Thoracic aorta (tissue), 2 donors: ENCODE results near the gene KIAA0232. TPM values are rescaled to one million over a fixed set of nuclear protein-coding genes. Genes with fewer than 3 reads are reported as not detected.
A peak's percentile ranks its signal among the peaks of the same experiment; 100 is the strongest.
"Not testable (repeated sequence)": the region's sequence is repeated elsewhere in the genome, so short reads cannot be mapped to it uniquely, and the experiment has no call there.

Experiments
- ATAC-seq: fragments of 150-250 bp; one replicate; pipeline ENCODE4 v1.8.0; 2017; ENCODE audit warnings: low read depth; ENCODE audit not compliant: insufficient number of reproducible peaks, low FRiP score
- DNase-seq: peaks from one replicate; pipeline ENCODE4 v3.0.0-alpha.2; 2020; ENCODE audit warnings: low spot score
- H3K27ac ChIP-seq, 2 donors: fragments of 200-600 bp; sonication (generic); 1 replicate in 1 of 2; 2 replicates in 1 of 2; pipeline ENCODE4 v1.5.1; 2016; ENCODE audit warnings: mild to moderate bottlenecking in 2 of 2, moderate library complexity in 2 of 2
- H3K27me3 ChIP-seq: fragments of 200-600 bp; sonication (generic); replicated peaks from 2 replicates; pipeline ENCODE4 v1.6.0; 2016; ENCODE audit warnings: mild to moderate bottlenecking; ENCODE audit not compliant: insufficient read depth
- H3K36me3 ChIP-seq: fragments of 200-600 bp; sonication (generic); one replicate; pipeline ENCODE4 v1.5.1; 2016
- H3K4me1 ChIP-seq, 2 donors: fragments of 200-600 bp; sonication (generic); 1 replicate in 1 of 2; 2 replicates in 1 of 2; pipeline versions ENCODE4 v1.5.1 to v1.6.0; 2016; ENCODE audit warnings: low read depth in 2 of 2, mild to moderate bottlenecking in 1 of 2; ENCODE audit not compliant: control insufficient read depth in 1 of 2
- H3K4me3 ChIP-seq: fragments of 200-600 bp; sonication (generic); 2 replicates; pipeline ENCODE4 v1.5.1; 2016; ENCODE audit warnings: mild to moderate bottlenecking
- H3K9me3 ChIP-seq: fragments of 200-600 bp; sonication (generic); 2 replicates; pipeline ENCODE4 v1.5.1; 2016
- total RNA-seq, 2 donors: library from RNA; depleted of rRNA; stranded (reverse); fragments of >200 nt; gene quantifications; one replicate each; pipeline versions ENCODE4 v1.1.0 to v1.2.3, GENCODE V29; 2016
- TF ChIP-seq, protein P1 (sequence below): fragments of 200-600 bp; sonication (generic); IDR thresholded peaks from one replicate; pipeline ENCODE4 v1.5.1; 2019; ENCODE audit warnings: antibody characterized with exemption

KIAA0232 gene
- total RNA-seq, 2 donors from 2014 or later: 56.9 to 80.8 TPM

DNA sequence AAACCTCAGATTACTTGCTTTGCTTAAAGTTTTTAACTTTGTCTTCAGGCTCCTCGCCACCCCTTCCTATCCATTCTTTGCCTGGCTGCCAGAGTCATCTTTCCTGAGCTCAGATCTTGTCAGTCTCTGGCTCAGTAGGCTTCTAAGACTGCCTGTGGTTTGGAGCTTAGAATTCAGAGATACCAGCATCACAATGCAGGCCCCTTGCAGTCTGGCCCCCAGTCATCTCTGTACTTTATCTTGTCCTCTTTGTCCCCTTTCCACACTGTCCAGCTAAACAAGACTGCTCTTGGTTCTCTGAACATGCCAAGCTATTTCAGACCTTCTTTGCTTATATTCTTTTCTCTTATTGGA is 3.0 kb downstream of the KIAA0232 start:
- no peak overlapping the region for H3K27ac ChIP-seq
- H3K4me1 ChIP-seq: peaks cover 42 to 61% of the 10 kb centered on the region in 2 donors
- no peak overlapping the region for H3K4me3 ChIP-seq
- H3K36me3 ChIP-seq: no peaks in the 10 kb centered on the region
- H3K9me3 ChIP-seq: no peaks in the 10 kb centered on the region
- H3K27me3 ChIP-seq: no peaks in the 10 kb centered on the region
- TF ChIP-seq, protein P1, sequence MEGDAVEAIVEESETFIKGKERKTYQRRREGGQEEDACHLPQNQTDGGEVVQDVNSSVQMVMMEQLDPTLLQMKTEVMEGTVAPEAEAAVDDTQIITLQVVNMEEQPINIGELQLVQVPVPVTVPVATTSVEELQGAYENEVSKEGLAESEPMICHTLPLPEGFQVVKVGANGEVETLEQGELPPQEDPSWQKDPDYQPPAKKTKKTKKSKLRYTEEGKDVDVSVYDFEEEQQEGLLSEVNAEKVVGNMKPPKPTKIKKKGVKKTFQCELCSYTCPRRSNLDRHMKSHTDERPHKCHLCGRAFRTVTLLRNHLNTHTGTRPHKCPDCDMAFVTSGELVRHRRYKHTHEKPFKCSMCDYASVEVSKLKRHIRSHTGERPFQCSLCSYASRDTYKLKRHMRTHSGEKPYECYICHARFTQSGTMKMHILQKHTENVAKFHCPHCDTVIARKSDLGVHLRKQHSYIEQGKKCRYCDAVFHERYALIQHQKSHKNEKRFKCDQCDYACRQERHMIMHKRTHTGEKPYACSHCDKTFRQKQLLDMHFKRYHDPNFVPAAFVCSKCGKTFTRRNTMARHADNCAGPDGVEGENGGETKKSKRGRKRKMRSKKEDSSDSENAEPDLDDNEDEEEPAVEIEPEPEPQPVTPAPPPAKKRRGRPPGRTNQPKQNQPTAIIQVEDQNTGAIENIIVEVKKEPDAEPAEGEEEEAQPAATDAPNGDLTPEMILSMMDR: no peak
- ATAC-seq: no peak
- no peak for DNase-seq

DNA sequence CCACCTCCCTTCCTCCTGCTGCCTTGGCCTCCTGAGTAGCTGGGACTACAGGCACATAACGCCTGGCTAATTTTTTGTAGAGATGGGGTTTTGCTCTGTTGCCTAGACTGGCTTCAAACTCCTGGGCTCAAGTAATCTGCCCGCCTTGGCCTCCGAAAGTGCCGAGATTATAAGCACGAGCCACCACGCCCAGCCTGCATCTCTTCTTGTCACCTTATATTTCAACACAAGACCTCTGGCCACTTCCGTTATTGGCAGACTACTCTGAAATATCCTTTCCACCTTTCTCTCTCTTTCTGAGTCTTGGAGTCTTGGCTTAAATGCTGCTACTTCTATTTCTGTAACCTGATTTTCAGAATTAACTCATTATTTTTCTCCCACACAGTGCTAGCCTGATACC is 5.6 kb downstream of the KIAA0232 start:
- no peak overlapping the region for H3K27ac ChIP-seq
- no peak for DNase-seq
- TF ChIP-seq, protein P1: no peak
- H3K9me3 ChIP-seq: no peaks in the 10 kb centered on the region
- peaks cover 6% of the 10 kb centered on the region for H3K36me3 ChIP-seq
- peaks cover 58 to 61% of the 10 kb centered on the region in 2 donors for H3K4me1 ChIP-seq
- H3K4me3 ChIP-seq: no peak overlapping the region
- no peak for ATAC-seq
- no peaks in the 10 kb centered on the region for H3K27me3 ChIP-seq

DNA sequence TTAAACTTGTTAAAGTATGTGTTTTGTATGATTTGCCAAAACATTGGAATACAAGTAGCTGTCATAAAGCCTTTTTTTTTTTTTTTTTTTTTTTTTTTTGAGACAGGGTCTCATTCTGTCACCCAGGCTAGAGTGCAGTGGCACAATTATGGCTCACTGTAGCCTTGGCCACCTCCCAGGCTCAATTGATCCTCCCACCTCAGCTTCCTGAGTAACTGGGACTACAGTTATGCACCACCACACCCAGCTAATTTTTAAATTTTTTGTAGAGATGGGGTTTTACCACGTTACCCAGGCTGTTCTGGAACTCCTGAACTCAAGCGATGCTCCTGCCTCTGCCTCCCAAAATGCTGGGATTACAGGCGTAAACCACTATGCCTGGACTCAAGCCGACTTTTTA is 8.7 kb downstream of the KIAA0232 start:
- H3K4me3 ChIP-seq, H3K9me3 ChIP-seq, DNase-seq, H3K36me3 ChIP-seq, ATAC-seq, H3K27ac ChIP-seq, H3K27me3 ChIP-seq: not testable (repeated sequence)
- peaks cover 45 to 54% of the 10 kb centered on the region in 2 donors for H3K4me1 ChIP-seq

DNA sequence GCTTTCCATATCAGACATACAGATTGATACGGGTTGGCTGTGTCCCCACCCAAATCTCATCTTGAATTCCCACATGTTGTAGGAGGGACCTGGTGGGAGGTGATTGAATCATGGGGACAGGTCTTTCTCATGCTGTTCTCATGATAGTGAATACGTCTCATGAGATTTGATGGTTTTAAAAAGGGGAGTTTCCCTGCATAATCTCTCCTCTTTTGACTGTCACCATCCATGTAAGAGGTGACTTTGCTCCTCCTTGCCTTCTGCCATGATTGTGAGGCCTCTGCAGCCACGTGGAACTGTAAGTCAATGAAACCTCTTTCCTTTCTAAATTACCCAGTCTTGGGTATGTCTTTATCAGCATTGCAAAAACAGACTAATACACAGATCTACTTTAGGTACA is 9.3 kb downstream of the KIAA0232 start:
- not testable (repeated sequence) for ATAC-seq, H3K27me3 ChIP-seq, H3K36me3 ChIP-seq, H3K27ac ChIP-seq, H3K9me3 ChIP-seq, DNase-seq, H3K4me3 ChIP-seq
- peaks cover 45 to 60% of the 10 kb centered on the region in 2 donors for H3K4me1 ChIP-seq

DNA sequence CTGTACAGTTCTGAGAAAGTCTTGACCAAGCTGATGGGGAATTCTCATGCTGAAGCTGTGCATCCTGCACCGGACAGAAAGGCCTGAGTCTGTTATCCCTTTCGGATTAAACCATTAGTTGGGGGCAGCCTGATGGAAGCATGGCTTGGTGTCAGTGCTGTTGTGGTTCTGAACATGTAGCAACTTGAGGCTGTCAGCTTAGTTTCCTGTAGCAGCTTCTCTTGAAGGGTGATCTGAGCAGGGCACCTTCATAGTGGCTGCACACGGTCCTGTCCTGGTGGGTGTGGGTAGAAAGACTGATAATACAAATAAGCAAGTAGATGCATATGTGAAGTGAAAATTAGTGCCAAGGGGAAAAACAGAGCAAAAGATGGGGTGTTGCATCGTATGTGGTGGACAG is 11.7 kb downstream of the KIAA0232 start:
- H3K27ac ChIP-seq: no peak overlapping the region
- H3K27me3 ChIP-seq: no peaks in the 10 kb centered on the region
- ATAC-seq: no peak
- no peak overlapping the region for H3K4me3 ChIP-seq
- no peak for DNase-seq
- H3K4me1 ChIP-seq: peaks cover 36 to 53% of the 10 kb centered on the region in 2 donors
- TF ChIP-seq, protein P1: no peak
- peaks cover 6% of the 10 kb centered on the region for H3K36me3 ChIP-seq
- no peaks in the 10 kb centered on the region for H3K9me3 ChIP-seq

DNA sequence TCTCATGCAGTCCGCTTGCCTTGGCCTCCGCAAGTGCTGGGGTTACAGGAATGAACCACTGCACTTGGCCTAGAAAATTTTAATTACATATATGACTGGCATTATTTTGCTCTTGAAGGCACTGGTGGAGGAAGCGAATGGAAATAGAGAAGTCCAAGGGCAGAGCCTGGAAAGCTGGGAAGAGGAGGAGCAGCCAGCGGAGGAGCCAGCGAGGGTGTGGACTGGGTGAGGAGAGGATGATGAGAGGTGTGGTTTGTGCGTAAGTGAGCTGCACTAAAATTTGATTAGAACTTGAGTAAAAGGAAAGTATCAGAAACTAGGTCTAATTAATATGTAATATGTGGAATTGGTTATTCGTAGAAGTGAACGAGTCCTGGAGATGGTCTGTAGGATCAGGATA is 13.3 kb downstream of the KIAA0232 start:
- ATAC-seq (no peak), DNase-seq (no peak)
- TF ChIP-seq, protein P1: no peak
- H3K27me3 ChIP-seq: no peaks in the 10 kb centered on the region
- peaks cover 27 to 43% of the 10 kb centered on the region in 2 donors for H3K4me1 ChIP-seq
- no peak overlapping the region for H3K27ac ChIP-seq
- H3K36me3 ChIP-seq: peaks cover 6% of the 10 kb centered on the region
- H3K4me3 ChIP-seq: no peak overlapping the region
- H3K9me3 ChIP-seq: no peaks in the 10 kb centered on the region

DNA sequence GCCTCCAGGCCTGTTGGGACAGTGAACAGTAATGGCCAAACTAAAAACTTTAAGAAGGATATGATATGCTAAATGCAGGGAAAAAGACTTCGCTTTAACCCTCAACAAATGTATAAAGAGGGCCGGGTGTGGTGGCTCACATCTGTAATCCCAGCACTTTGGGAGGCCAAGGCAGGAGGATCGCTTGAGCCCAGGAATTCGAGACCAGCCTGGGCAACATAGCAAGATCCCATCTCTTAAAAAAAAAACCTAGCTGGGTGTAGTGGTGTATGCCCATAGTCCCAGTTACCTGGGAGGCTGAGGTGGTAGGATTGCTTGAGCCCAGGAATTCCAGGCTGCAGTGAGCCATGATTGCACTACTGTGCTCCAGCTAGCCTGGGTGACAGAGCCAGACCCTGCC is 14.8 kb downstream of the KIAA0232 start:
- not testable (repeated sequence) for DNase-seq, ATAC-seq
- peaks cover 17 to 35% of the 10 kb centered on the region in 2 donors for H3K4me1 ChIP-seq

More for the DNA sequence above, 14.8 kb downstream of the KIAA0232 start:
- H3K4me3 ChIP-seq, H3K27me3 ChIP-seq, H3K36me3 ChIP-seq, H3K9me3 ChIP-seq: not testable (repeated sequence)
- peak overlapping the region in 1 of 2 donors; percentile 45 for H3K27ac ChIP-seq
